ENCODE results near the gene PRKCI.

Gene PRKCI

GRCh38 chr3:170346481-170347392, 124.5 kb downstream of the PRKCI start:
- no peak for DNase-seq

DNA sequence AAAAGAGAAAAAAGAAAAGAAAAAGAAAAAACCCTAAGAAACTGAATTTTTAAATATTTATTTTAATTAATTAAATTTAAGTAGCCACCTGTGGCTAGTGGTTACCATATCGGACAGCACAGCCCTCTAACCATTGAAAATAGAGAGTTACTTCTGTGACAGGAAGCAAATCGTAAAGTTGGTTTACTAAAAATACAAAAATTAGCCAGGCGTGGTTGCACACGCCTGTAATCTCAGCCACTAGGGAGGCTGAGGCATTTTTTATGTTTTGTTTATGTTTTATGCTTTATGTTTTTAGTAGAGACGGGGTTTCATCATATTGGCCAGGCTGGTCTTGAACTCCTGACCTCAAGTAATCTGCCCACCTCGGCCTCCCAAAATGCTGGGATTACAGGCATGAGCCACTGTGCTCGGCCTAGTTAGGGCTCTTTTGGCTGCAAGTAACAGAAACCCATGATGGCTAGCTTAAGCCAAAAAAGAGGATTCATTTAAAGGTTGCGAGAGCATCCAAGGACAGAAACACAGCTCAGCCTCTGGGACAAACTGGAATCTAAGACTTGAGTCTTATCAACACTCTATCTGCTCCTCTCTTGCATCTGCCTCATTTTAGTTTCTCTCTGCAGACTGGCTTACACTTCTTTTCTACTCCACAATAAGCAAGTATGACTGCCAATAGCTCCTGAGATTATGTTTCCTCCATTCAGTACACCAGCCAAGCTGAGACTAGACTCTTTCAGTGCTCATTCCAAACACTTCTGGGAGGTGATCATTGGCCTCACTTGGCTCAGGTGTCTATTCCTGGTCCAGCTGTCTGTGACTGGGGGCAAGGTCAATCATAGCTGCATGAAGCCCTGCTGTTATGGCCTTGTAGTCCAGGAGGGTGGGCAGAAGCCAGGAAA, 128.5 kb downstream of the PRKCI start:
- DNase-seq, result no peak

DNA sequence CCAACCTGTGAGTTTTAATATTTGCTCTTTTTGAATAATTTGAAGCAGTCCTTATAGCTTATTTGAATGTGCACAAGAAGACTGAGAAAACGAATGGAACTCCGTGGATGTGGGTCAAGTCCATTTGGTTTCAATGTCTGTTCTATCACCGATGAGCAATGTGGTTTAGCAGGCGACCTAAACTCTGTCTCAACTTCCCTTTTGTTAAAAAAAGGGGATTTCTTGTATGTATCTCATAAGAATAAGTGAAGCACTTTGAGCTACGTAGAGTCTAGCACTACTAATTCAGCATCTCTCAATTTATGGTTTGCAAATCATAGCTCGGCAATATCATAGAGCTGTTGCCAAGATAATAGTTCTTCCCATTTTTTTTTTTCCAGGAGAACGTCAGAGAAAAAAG, 130.7 kb downstream of the PRKCI start:
- DNase-seq, result no peak

- no peak for DNase-seq
These were observed 131.3 kb downstream of the PRKCI start for GRCh38 chr3:170353485-170353884.

GRCh38 chr3:170354760-170355159, 132.5 kb downstream of the PRKCI start:
- DNase-seq, result no peak

All from DMS79 treated with DMSO at 0.1 percent for 48 hours (cell line).